K562 (cell line): Measurements from ENCODE around the gene TLE3. TPM values are rescaled to one million over a fixed set of nuclear protein-coding genes. Genes with fewer than 3 reads are reported as not detected.

Experiments
- ATAC-seq: fragments of 200-7000 bp; cut with Tn5 transposase; 3 replicates; pipeline ENCODE4 v1.9.1; 2020; ENCODE audit warnings: moderate library complexity
- BruUV-seq: library from RNA; stranded (reverse); fragments of 400-500 nt; replicated peaks from 2 replicates; lab custom pipeline; 2021; lab: Mats Ljungman, UMichigan
- CTCF ChIA-PET: fragments of 300-600 bp; formaldehyde crosslinking; extraction: SDS; loops from one replicate; lab custom pipeline; 2021; ENCODE audit warnings: low intra/inter-chr PET ratio; lab: Yijun Ruan, JAX
- POLR2A ChIA-PET: fragments of 300-600, 350-650 bp; sonication (Branson Sonifier 250); formaldehyde crosslinking; extraction: SDS; loops from one replicate; lab custom pipeline; 2021; ENCODE audit warnings: antibody characterized with exemption, inconsistent platforms; lab: Yijun Ruan, JAX
- DNase-seq, 4 experiments: peaks; one replicate each; pipeline versions ENCODE4 v3.0.0 to v3.0.0-alpha.2; 2011 to 2018; ENCODE audit warnings: low spot score in 3 of 4, mixed read lengths in 3 of 4; ENCODE audit errors: extremely low read depth in 1 of 4
- FAIRE-seq: peaks from 2 replicates; lab custom pipeline; 2011; peaks lifted over from hg19 to GRCh38; lab: Jason Lieb, UNC
- H2AFZ ChIP-seq: 2 replicates; pipeline ENCODE4 v1.6.0; 2011; ENCODE audit warnings: low read depth, low read length, control low read depth, inconsistent platforms
- H3K27ac ChIP-seq: fragments of 200-600 bp; 3 replicates; pipeline ENCODE4 v1.8.0; 2011; ENCODE audit warnings: low read depth, mild to moderate bottlenecking, control low read depth, inconsistent platforms, low read length, moderate library complexity, mixed read lengths; ENCODE audit errors: extremely low read depth
- H3K27me3 ChIP-seq, 2 experiments: fragments of 300-600 bp in 1 of 2; 2 replicates in 1 of 2; 3 replicates in 1 of 2; pipeline versions ENCODE4 v1.6.0 to v1.8.0; 2011; ENCODE audit warnings: inconsistent platforms in 2 of 2, low read length in 2 of 2, mild to moderate bottlenecking in 1 of 2, mixed read lengths in 1 of 2, moderate library complexity in 1 of 2; ENCODE audit not compliant: control insufficient read depth in 2 of 2, insufficient read depth in 2 of 2
- H3K36me3 ChIP-seq: fragments of 300-600 bp; 3 replicates; pipeline ENCODE4 v1.8.0; 2011; ENCODE audit warnings: mild to moderate bottlenecking, low read length, inconsistent platforms; ENCODE audit not compliant: control insufficient read depth, insufficient read depth
- H3K4me1 ChIP-seq, 2 experiments: fragments of 200-600 bp in 1 of 2; replicated peaks in 1 of 2; 2 replicates in 1 of 2; 3 replicates in 1 of 2; pipeline versions ENCODE4 v1.5.1 to v1.8.0; 2011; ENCODE audit warnings: inconsistent platforms in 2 of 2, low read length in 2 of 2, mild to moderate bottlenecking in 1 of 2, mixed read lengths in 1 of 2, moderate library complexity in 1 of 2; ENCODE audit not compliant: control insufficient read depth in 2 of 2, insufficient read depth in 2 of 2
- H3K4me2 ChIP-seq: 2 replicates; pipeline ENCODE4 v1.6.1; 2011; ENCODE audit warnings: low read length, control low read depth, inconsistent platforms, mixed read lengths; ENCODE audit not compliant: insufficient read depth
- H3K4me3 ChIP-seq: fragments of 200-600 bp; sonication (generic), shearing (Covaris generic); 2 replicates; pipeline ENCODE4 v1.5.1; 2016; ENCODE audit warnings: control low read depth, inconsistent platforms
- H3K79me2 ChIP-seq: fragments of 200-600 bp; 3 replicates; pipeline ENCODE4 v1.8.0; 2011; ENCODE audit warnings: low read length, inconsistent platforms; ENCODE audit not compliant: control insufficient read depth, insufficient read depth
- H3K9ac ChIP-seq, 2 experiments: 2 replicates each; pipeline versions ENCODE4 v1.6.0 to v1.6.1; 2011; ENCODE audit warnings: low read depth in 2 of 2, low read length in 2 of 2, control low read depth in 1 of 2, inconsistent platforms in 1 of 2, mild to moderate bottlenecking in 1 of 2, mixed read lengths in 1 of 2; ENCODE audit not compliant: insufficient read depth in 1 of 2
- H3K9me1 ChIP-seq: one replicate; pipeline ENCODE4 v1.6.0; 2011; ENCODE audit warnings: inconsistent platforms, mild to moderate bottlenecking, low read length, moderate library complexity; ENCODE audit not compliant: control insufficient read depth, insufficient read depth
- H3K9me3 ChIP-seq: replicated peaks from 2 replicates; pipeline ENCODE4 v1.5.1; 2011; ENCODE audit warnings: low read depth, low read length, inconsistent platforms; ENCODE audit not compliant: control insufficient read depth, insufficient read depth
- H4K20me1 ChIP-seq: replicated peaks from 2 replicates; pipeline ENCODE4 v1.6.1; 2011; ENCODE audit warnings: low read length, inconsistent platforms, mixed read lengths; ENCODE audit not compliant: control insufficient read depth, insufficient read depth
- CBX8 ChIP-seq: fragments of 200-600 bp; sonication (generic); IDR thresholded peaks from 2 replicates; pipeline ENCODE4 v1.6.1; 2012; ENCODE audit warnings: borderline replicate concordance, mixed run types, low read depth, mild to moderate bottlenecking, moderate library complexity, mixed read lengths, low read length, control low read depth, inconsistent platforms; ENCODE audit not compliant: poor library complexity, severe bottlenecking; ENCODE audit errors: extremely low read depth
- ETV6 ChIP-seq, 3 experiments: fragments of 150-350 bp in 1 of 3; sonication (generic) in 1 of 3; formaldehyde crosslinking in 1 of 3; IDR thresholded peaks; 2 replicates each; pipeline versions ENCODE4 v1.6.1 to v1.8.0; 2014 to 2022; ENCODE audit warnings: borderline replicate concordance in 2 of 3, low read depth in 2 of 3, antibody characterized with exemption in 1 of 3, low read length in 1 of 3, mild to moderate bottlenecking in 1 of 3, missing genetic modification reagents in 1 of 3
- KLF16 ChIP-seq: IDR thresholded peaks from 2 replicates; pipeline ENCODE4 v1.6.1; 2016; ENCODE audit warnings: antibody characterized with exemption
- MECOM ChIP-seq: fragments of 250-450 bp; sonication (Bioruptor Pico); IDR thresholded peaks from 2 replicates; pipeline ENCODE4 v1.8.0; 2022; ENCODE audit warnings: inconsistent platforms
- NFE2L1 ChIP-seq: fragments of 450-650 bp; IDR thresholded peaks from 2 replicates; pipeline ENCODE4 v1.6.1; 2016; ENCODE audit warnings: missing genetic modification characterization, low read depth, mild to moderate bottlenecking, missing compliant biosample characterization, moderate library complexity, borderline replicate concordance
- RBM22 ChIP-seq: fragments of 200-400 bp; formaldehyde crosslinking; IDR thresholded peaks from 2 replicates; pipeline ENCODE4 v1.6.1; 2018; ENCODE audit warnings: low read length, low read depth; ENCODE audit not compliant: poor library complexity, severe bottlenecking
- RFX5 ChIP-seq: IDR thresholded peaks from 2 replicates; pipeline ENCODE4 v1.6.1; 2011; ENCODE audit warnings: low read depth, mild to moderate bottlenecking, improper control_type of control experiment, low read length
- ZNF785 ChIP-seq: fragments of 250-450 bp; sonication (Bioruptor Pico); IDR thresholded peaks from 2 replicates; pipeline ENCODE4 v1.4.0; 2020; ENCODE audit warnings: mild to moderate bottlenecking
- WGBS: fragments of 100-300 bp; shearing (Covaris generic); methylation state at CpG from one replicate; pipeline ENCODE4 v1.1.6; 2016; ENCODE audit warnings: low coverage, mixed read lengths; ENCODE audit not compliant: insufficient coverage; ENCODE audit errors: missing lambda C conversion rate; 5-methylcytosine and 5-hydroxymethylcytosine counted together
- in situ Hi-C: fragments of 300-500 bp; cut with MboI; formaldehyde crosslinking; loops from 4 replicates; pipeline ENCODE4 v1.15.0; 2018; ENCODE audit warnings: inconsistent platforms, mixed read lengths
- intact Hi-C: fragments of 100-400 bp; cut with micrococcal nuclease; formaldehyde crosslinking; loops from 2 replicates; pipeline ENCODE4 v1.14.2; 2022
- polyA plus RNA-seq, 8 experiments: library from polyadenylated mRNA; depleted of rRNA in 4 of 8; stranded (reverse) in 5 of 8; unstranded in 3 of 8; fragments of >200 nt; fragmentation: Nextera tagmentation in 2 of 8; fragmentation: Illumina TruSeq in 1 of 8; extraction: Ambion mirVana in 2 of 8; extraction: Trizol in 1 of 8; gene quantifications; 2 replicates each; pipeline versions ENCODE4 v1.2.1 to v1.2.3, GENCODE V29; 2011 to 2014; ENCODE audit warnings: inconsistent platforms in 1 of 8, missing spikeins in 1 of 8
- total RNA-seq, 7 experiments: library from RNA; depleted of rRNA in 6 of 7; stranded (reverse); fragments of >200 nt in 6 of 7; fragmentation: Illumina TruSeq in 2 of 7; extraction: Trizol in 2 of 7; gene quantifications; 2 replicates each; pipeline versions ENCODE4 v1.2.1 to v1.2.3, GENCODE V29; 2011 to 2021; ENCODE audit warnings: low replicate concordance in 1 of 7

Gene TLE3
- total and polyA plus RNA-seq, 9 of the 15 experiments (the other 6 are each of a cell fraction or from before 2014, with no cell fraction given), result 1.5 to 84.2 (median 14.1) TPM

DNA sequence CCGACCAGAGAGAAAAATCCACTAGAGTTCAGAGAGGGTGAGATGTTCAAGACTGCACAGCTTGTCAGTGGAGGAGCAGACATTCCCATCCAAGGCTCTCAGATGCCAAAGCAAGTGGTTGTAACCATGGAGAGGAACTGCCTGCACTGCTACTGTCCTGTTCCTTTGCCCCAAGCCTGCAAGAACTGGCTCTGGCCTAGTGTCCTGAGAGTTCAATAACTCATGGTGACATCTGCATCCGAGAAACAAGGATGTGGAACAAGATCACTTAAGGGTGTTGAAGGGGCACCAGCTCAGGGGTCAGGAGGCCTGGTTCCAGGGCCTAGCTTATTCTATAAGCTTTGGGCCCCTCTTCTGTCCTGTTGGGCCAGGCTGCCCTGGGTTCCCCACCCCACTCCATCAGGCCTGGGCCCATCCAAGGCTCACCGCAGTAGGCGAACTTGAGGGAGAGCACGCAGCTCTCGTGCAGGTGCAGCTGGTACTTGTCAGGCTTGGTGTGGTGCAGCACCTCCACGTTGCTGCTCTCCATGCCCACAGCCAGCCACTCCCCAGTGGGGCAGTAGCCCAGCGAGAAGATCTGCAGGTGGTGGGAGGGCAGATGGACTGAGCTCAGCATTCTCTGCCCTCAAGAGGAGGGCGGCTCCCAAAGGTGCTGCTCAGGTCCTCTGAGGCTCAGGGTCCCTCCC is 45.6 kb downstream of the TLE3 start:
- intact Hi-C loops, result no loop called here
- Histone ChIP-seq H3K9me3 (no peaks in the 10 kb centered on the region), H3K36me3 (peaks cover 84% of the 10 kb centered on the region; the same call in 2 of the 3 replicates), H4K20me1 (no peaks in the 10 kb centered on the region), H3K27me3 (no peaks in the 10 kb centered on the region), H3K27ac (no peak overlapping the region), H3K4me2 (no peak overlapping the region), H3K79me2 (no peaks in the 10 kb centered on the region), H2AFZ (no peak overlapping the region), H3K9ac (peak overlapping the region in 1 of 2 experiments; percentile 64; a peak in 1 of 4 replicates), H3K9me1 (no peaks in the 10 kb centered on the region), H3K4me1 (peaks cover 0 to 3% of the 10 kb centered on the region in 2 experiments; a peak in 2 of 5 replicates), H3K4me3 (no peak overlapping the region)
- 78% methylated on average over 7 of the region's 9 CpGs for WGBS
- CTCF ChIA-PET, result no interaction called here
- no peak for ATAC-seq
- peak; percentile 51 for TF ChIP-seq RBM22
- no peak for TF ChIP-seq MECOM
- no peak for FAIRE-seq
- no TSS peak for BruUV-seq
- DNase-seq, result peak in 1 of 4 experiments; percentile 14
- POLR2A ChIA-PET, result no interaction called here
- in situ Hi-C loops, result no loop called here

- Histone ChIP-seq H3K27me3 (no peaks in the 10 kb centered on the region), H3K36me3 (peaks cover 76% of the 10 kb centered on the region; the same call in 2 of the 3 replicates), H3K4me1 (peaks cover 0 to 3% of the 10 kb centered on the region in 2 experiments; a peak in 1 of 5 replicates), H2AFZ (no peak overlapping the region), H3K9ac (no peak overlapping the region), H3K27ac (no peak overlapping the region), H3K4me3 (no peak overlapping the region), H3K9me1 (no peaks in the 10 kb centered on the region), H3K9me3 (no peaks in the 10 kb centered on the region), H3K79me2 (no peaks in the 10 kb centered on the region), H3K4me2 (no peak overlapping the region), H4K20me1 (no peaks in the 10 kb centered on the region)
- no peak for ATAC-seq
- POLR2A ChIA-PET, result interaction anchor here (0.7 kb wide), 1 partner anchor 36 kb away, joined by 3 read pairs; no protein-coding TSS in a partner anchor
- no peak for DNase-seq
- in situ Hi-C loops (no loop called here), intact Hi-C loops (no loop called here)
- WGBS, result 93% methylated on average over 3 of the region's 7 CpGs
- no TSS peak for BruUV-seq
- FAIRE-seq, result no peak
- CTCF ChIA-PET, result no interaction called here
- TF ChIP-seq KLF16 (no peak), ETV6 (IDR thresholded peaks at IDR 0.05; ENCODE audit: borderline replicate concordance in 1 of 2, low read depth in 2 of 2, low read length in 1 of 2) (no peak), ETV6 (CRISPR knock-in tag; IDR thresholded peaks at IDR 0.05; ENCODE audit: borderline replicate concordance) (no peak), CBX8 (no peak), ZNF785 (CRISPR knock-in tag) (no peak), RFX5 (no peak), NFE2L1 (tag) (no peak)
Observed at GRCh38 chr15:70050970-70051369, 46.7 kb downstream of the TLE3 start.
